Activated CD8-positive, alpha-beta T cell treated with anti-CD3 and anti-CD28 coated beads for 36 hours (primary cell): ENCODE measurements around the gene ITPR2. TPM values are rescaled to one million over a fixed set of nuclear protein-coding genes. Genes with fewer than 3 reads are reported as not detected.

Experiments
- ATAC-seq: fragments of 200-7000 bp; cut with Tn5 transposase; one replicate; pipeline ENCODE4 v1.10.0; 2021; ENCODE audit warnings: mild to moderate bottlenecking, moderate library complexity
- CTCF ChIA-PET: fragments of 350-600 bp; sonication (Branson Sonifier 250); formaldehyde crosslinking; loops from one replicate; lab custom pipeline; 2021; ENCODE audit warnings: antibody characterized with exemption; lab: Charles Lee
- POLR2A ChIA-PET: fragments of 350-600 bp; sonication (Branson Sonifier 250); formaldehyde crosslinking; loops from one replicate; lab custom pipeline; 2021; ENCODE audit warnings: antibody characterized with exemption; lab: Charles Lee
- DNase-seq: peaks from one replicate; pipeline ENCODE4 v3.0.0-alpha.2; 2020
- H3K27ac Mint-ChIP-seq: one replicate; pipeline ENCODE4 v1.8.0; 2021; ENCODE audit warnings: mild to moderate bottlenecking, mixed read lengths
- H3K27me3 Mint-ChIP-seq: one replicate; pipeline ENCODE4 v1.8.0; 2021; ENCODE audit warnings: mixed read lengths
- H3K36me3 Mint-ChIP-seq: one replicate; pipeline ENCODE4 v1.8.0; 2021; ENCODE audit warnings: low read depth, mixed read lengths
- H3K4me1 Mint-ChIP-seq: one replicate; pipeline ENCODE4 v1.8.0; 2021; ENCODE audit warnings: low read depth, mixed read lengths
- H3K4me3 Mint-ChIP-seq: one replicate; pipeline ENCODE4 v1.8.0; 2021; ENCODE audit warnings: mild to moderate bottlenecking, moderate library complexity, mixed read lengths
- H3K9me3 Mint-ChIP-seq: one replicate; pipeline ENCODE4 v1.8.0; 2021; ENCODE audit warnings: mixed read lengths
- CTCF ChIP-seq: fragments of 200-600 bp; IDR thresholded peaks from one replicate; pipeline ENCODE4 v1.8.0; 2022; ENCODE audit warnings: antibody characterized with exemption, mild to moderate bottlenecking
- intact Hi-C: fragments of 100-400 bp; cut with micrococcal nuclease; formaldehyde crosslinking; loops from one replicate; pipeline ENCODE4 v1.10.0; 2022
- total RNA-seq, 2 experiments: library from RNA; stranded (reverse); gene quantifications; one replicate each; pipeline ENCODE4 v1.2.3, GENCODE V29; 2021

ITPR2 gene
- total RNA-seq, 2 experiments from 2014 or later: 38.9 to 41.2 TPM

GRCh38 chr12:26287671-26288381, 545.2 kb downstream of the ITPR2 start:
- H3K27ac Mint-ChIP-seq: no peak overlapping the region
- TF ChIP-seq CTCF: no peak
- H3K27me3 Mint-ChIP-seq: no peaks in the 10 kb centered on the region
- ChIA-PET CTCF (no interaction called here), POLR2A (no interaction called here)
- no peak overlapping the region for H3K4me3 Mint-ChIP-seq
- H3K4me1 Mint-ChIP-seq: peaks cover 2% of the 10 kb centered on the region
- H3K9me3 Mint-ChIP-seq: no peaks in the 10 kb centered on the region
- H3K36me3 Mint-ChIP-seq: no peaks in the 10 kb centered on the region
- DNase-seq: no peak
- intact Hi-C loops: no loop called here
- ATAC-seq: no peak

Other genes with a start within 250 kb of the ITPR2 start
- 100 to 1,000 TPM; 102 to 115 TPM for gene INTS13, start 104.8 kb upstream of the ITPR2 start, total RNA-seq
- 10 to 100 TPM; 72.4 to 75.1 TPM for gene FGFR1OP2, start 105.3 kb upstream of the ITPR2 start, total RNA-seq
- 10 to 100 TPM; 36.7 to 37.6 TPM for gene TM7SF3, start 181.2 kb upstream of the ITPR2 start, total RNA-seq
- gene MED21, start 189.4 kb upstream of the ITPR2 start, total RNA-seq: 10 to 100 TPM; 30.4 to 30.6 TPM
- gene C12orf71, start 249.4 kb upstream of the ITPR2 start, total RNA-seq: not detected